A549 (cell line): ENCODE measurements around the gene HRK.

Experiments used
- CEBPB ChIP-seq, 2 experiments: fragments of >200 bp in 1 of 2; sonication (Bioruptor Twin) in 1 of 2; formaldehyde crosslinking in 1 of 2; IDR thresholded peaks; 2 replicates each; pipeline ENCODE4 v1.6.1; 2012 to 2016
- ELK1 ChIP-seq: fragments of 150-350 bp; IDR thresholded peaks from 2 replicates; pipeline ENCODE4 v1.6.1; 2014; ENCODE audit warnings: low read depth, mild to moderate bottlenecking, low read length
- EP300 ChIP-seq, 2 experiments: fragments of >200 bp; sonication (Bioruptor Twin); formaldehyde crosslinking; IDR thresholded peaks; 2 replicates in 1 of 2; 3 replicates in 1 of 2; pipeline ENCODE4 v1.6.1; 2016 to 2017
- JUN ChIP-seq, 2 experiments: fragments of >200 bp; sonication (Bioruptor Twin); formaldehyde crosslinking; IDR thresholded peaks; 2 replicates in 1 of 2; 3 replicates in 1 of 2; pipeline ENCODE4 v1.6.1; 2016 to 2017
- MYC ChIP-seq: IDR thresholded peaks from 2 replicates; pipeline ENCODE4 v1.6.1; 2012; ENCODE audit warnings: mild to moderate bottlenecking, inconsistent platforms, low read length, improper control_type of control experiment, borderline replicate concordance
- NR3C1 ChIP-seq: fragments of >200 bp; sonication (Bioruptor Twin); formaldehyde crosslinking; IDR thresholded peaks from 3 replicates; pipeline ENCODE4 v1.6.1; 2017
- POLR2A ChIP-seq: IDR thresholded peaks from 2 replicates; pipeline ENCODE4 v1.6.1; 2012; ENCODE audit warnings: mild to moderate bottlenecking, low read length
- RAD21 ChIP-seq, 2 experiments: fragments of >200 bp in 1 of 2; sonication (Bioruptor Twin) in 1 of 2; formaldehyde crosslinking in 1 of 2; IDR thresholded peaks in 1 of 2; conservative IDR thresholded peaks in 1 of 2; 2 replicates in 1 of 2; 3 replicates in 1 of 2; pipeline ENCODE4 v1.6.1; 2012 to 2018; ENCODE audit warnings: inconsistent platforms in 1 of 2
- RARB ChIP-seq: fragments of 250-450 bp; sonication (Bioruptor Pico); IDR thresholded peaks from 2 replicates; pipeline ENCODE4 v1.8.0; 2021; ENCODE audit warnings: mild to moderate bottlenecking, moderate library complexity
- SMC3 ChIP-seq: fragments of >200 bp; sonication (Bioruptor Twin); formaldehyde crosslinking; IDR thresholded peaks from 3 replicates; pipeline ENCODE4 v1.6.1; 2018; ENCODE audit warnings: inconsistent platforms
- TF ChIP-seq, protein P1 (sequence below): fragments of >200 bp; sonication (Bioruptor Twin); formaldehyde crosslinking; IDR thresholded peaks from 3 replicates; pipeline ENCODE4 v1.5.1; 2016
- TF ChIP-seq, protein P2 (sequence below): IDR thresholded peaks from 2 replicates; pipeline ENCODE4 v1.6.1; 2012
- TF ChIP-seq, protein P3 (sequence below): fragments of >200 bp; sonication (Bioruptor Twin); formaldehyde crosslinking; IDR thresholded peaks from 3 replicates; pipeline ENCODE4 v1.6.1; 2016

GRCh38 chr12:116870306-116870705 lies 10.9 kb downstream of the HRK start:
- TF ChIP-seq SMC3 (no peak), RAD21 (conservative IDR thresholded peaks at IDR 0.05 in 1 of 2, IDR thresholded peaks at IDR 0.05 in 1 of 2) (no peak), EP300 (IDR thresholded peaks at IDR 0.05) (no peak), ELK1 (no peak), RARB (CRISPR knock-in tag) (no peak), MYC (no peak), NR3C1 (no peak), POLR2A (no peak), JUN (IDR thresholded peaks at IDR 0.05) (no peak), CEBPB (IDR thresholded peaks at IDR 0.05) (no peak)
- TF ChIP-seq, protein P1, sequence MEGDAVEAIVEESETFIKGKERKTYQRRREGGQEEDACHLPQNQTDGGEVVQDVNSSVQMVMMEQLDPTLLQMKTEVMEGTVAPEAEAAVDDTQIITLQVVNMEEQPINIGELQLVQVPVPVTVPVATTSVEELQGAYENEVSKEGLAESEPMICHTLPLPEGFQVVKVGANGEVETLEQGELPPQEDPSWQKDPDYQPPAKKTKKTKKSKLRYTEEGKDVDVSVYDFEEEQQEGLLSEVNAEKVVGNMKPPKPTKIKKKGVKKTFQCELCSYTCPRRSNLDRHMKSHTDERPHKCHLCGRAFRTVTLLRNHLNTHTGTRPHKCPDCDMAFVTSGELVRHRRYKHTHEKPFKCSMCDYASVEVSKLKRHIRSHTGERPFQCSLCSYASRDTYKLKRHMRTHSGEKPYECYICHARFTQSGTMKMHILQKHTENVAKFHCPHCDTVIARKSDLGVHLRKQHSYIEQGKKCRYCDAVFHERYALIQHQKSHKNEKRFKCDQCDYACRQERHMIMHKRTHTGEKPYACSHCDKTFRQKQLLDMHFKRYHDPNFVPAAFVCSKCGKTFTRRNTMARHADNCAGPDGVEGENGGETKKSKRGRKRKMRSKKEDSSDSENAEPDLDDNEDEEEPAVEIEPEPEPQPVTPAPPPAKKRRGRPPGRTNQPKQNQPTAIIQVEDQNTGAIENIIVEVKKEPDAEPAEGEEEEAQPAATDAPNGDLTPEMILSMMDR: no peak
- TF ChIP-seq, protein P2, sequence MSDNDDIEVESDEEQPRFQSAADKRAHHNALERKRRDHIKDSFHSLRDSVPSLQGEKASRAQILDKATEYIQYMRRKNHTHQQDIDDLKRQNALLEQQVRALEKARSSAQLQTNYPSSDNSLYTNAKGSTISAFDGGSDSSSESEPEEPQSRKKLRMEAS: no peak
- TF ChIP-seq, protein P3, sequence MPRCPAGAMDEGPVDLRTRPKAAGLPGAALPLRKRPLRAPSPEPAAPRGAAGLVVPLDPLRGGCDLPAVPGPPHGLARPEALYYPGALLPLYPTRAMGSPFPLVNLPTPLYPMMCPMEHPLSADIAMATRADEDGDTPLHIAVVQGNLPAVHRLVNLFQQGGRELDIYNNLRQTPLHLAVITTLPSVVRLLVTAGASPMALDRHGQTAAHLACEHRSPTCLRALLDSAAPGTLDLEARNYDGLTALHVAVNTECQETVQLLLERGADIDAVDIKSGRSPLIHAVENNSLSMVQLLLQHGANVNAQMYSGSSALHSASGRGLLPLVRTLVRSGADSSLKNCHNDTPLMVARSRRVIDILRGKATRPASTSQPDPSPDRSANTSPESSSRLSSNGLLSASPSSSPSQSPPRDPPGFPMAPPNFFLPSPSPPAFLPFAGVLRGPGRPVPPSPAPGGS: no peak
